ENCODE measurements around the gene TSPEAR.

Gene TSPEAR

GRCh38 chr21:44706706-44707581, 4.4 kb downstream of the TSPEAR start:
- no peak overlapping the region for H3K27ac ChIP-seq
- no peak for TF ChIP-seq CTCF (IDR thresholded peaks at IDR 0.05)
- no peak for TF ChIP-seq ZFX (IDR thresholded peaks at IDR 0.05; ENCODE audit: borderline replicate concordance)

- no peak overlapping the region for H3K27ac ChIP-seq
- no peak for TF ChIP-seq ZFX (IDR thresholded peaks at IDR 0.05; ENCODE audit: borderline replicate concordance)
- TF ChIP-seq CTCF (IDR thresholded peaks at IDR 0.05) = no peak
Observed at GRCh38 chr21:44706026-44706705, 5.2 kb downstream of the TSPEAR start.

GRCh38 chr21:44704636-44705001, 6.8 kb downstream of the TSPEAR start:
- TF ChIP-seq ZFX (IDR thresholded peaks at IDR 0.05; ENCODE audit: borderline replicate concordance) = no peak
- no peak for TF ChIP-seq CTCF (IDR thresholded peaks at IDR 0.05)
- H3K27ac ChIP-seq = no peak overlapping the region

GRCh38 chr21:44703731-44704635, 7.4 kb downstream of the TSPEAR start:
- TF ChIP-seq ZFX (IDR thresholded peaks at IDR 0.05; ENCODE audit: borderline replicate concordance) = no peak
- no peak for TF ChIP-seq CTCF (IDR thresholded peaks at IDR 0.05)

GRCh38 chr21:44702973-44703730, 8.2 kb downstream of the TSPEAR start:
- TF ChIP-seq CTCF (IDR thresholded peaks at IDR 0.05) (no peak), ZFX (IDR thresholded peaks at IDR 0.05; ENCODE audit: borderline replicate concordance) (no peak)
- H3K27ac ChIP-seq = no peak overlapping the region

More at GRCh38 chr21:44703731-44704635, 7.4 kb downstream of the TSPEAR start:
- H3K27ac ChIP-seq = no peak overlapping the region

GRCh38 chr21:44702111-44702972, 9.0 kb downstream of the TSPEAR start:
- H3K27ac ChIP-seq = no peak overlapping the region
- no peak for TF ChIP-seq ZFX (IDR thresholded peaks at IDR 0.05; ENCODE audit: borderline replicate concordance)
- no peak for TF ChIP-seq CTCF (IDR thresholded peaks at IDR 0.05)

All from 22Rv1 (cell line).